ENCODE results near the gene SAFB2. TPM values are rescaled to one million over a fixed set of nuclear protein-coding genes. Genes with fewer than 3 reads are reported as not detected.

Gene SAFB2
- total RNA-seq, 4 donors from 2014 or later: 22.9 to 105 (median 28.8) TPM

GRCh38 chr19:5595745-5596144 is 26.8 kb downstream of the SAFB2 start:
- peaks cover 100% of the 10 kb centered on the region for H3K36me3 ChIP-seq
- no peaks in the 10 kb centered on the region for H3K27me3 ChIP-seq
- TF ChIP-seq POLR2AphosphoS5 (IDR thresholded peaks at IDR 0.05) (no peak), CTCF (IDR thresholded peaks at IDR 0.05) (no peak), POLR2A (IDR thresholded peaks at IDR 0.05) (no peak), EP300 (IDR thresholded peaks at IDR 0.05) (no peak)
- no peak overlapping the region for H3K27ac ChIP-seq
- H3K9me3 ChIP-seq: no peaks in the 10 kb centered on the region
- H3K4me1 ChIP-seq: no peaks in the 10 kb centered on the region
- H3K4me3 ChIP-seq: no peak overlapping the region
- WGBS: 90% methylated on average over 5 of the region's 9 CpGs
- no peak for DNase-seq (ENCODE audit: low spot score in 2 of 2)

- Histone ChIP-seq H3K9me3 (no peaks in the 10 kb centered on the region), H3K36me3 (peaks cover 100% of the 10 kb centered on the region)
- TF ChIP-seq POLR2A (IDR thresholded peaks at IDR 0.05) (no peak), POLR2AphosphoS5 (IDR thresholded peaks at IDR 0.05) (no peak), EP300 (IDR thresholded peaks at IDR 0.05) (no peak)
These were observed 27.4 kb downstream of the SAFB2 start for GRCh38 chr19:5595129-5595528.

GRCh38 chr19:5594521-5594950 is 28.0 kb downstream of the SAFB2 start:
- Histone ChIP-seq H3K27ac (no peak overlapping the region), H3K4me1 (no peaks in the 10 kb centered on the region), H3K4me3 (no peak overlapping the region), H3K36me3 (peaks cover 100% of the 10 kb centered on the region), H3K27me3 (no peaks in the 10 kb centered on the region), H3K9me3 (no peaks in the 10 kb centered on the region)
- TF ChIP-seq CTCF (IDR thresholded peaks at IDR 0.05) (no peak), POLR2AphosphoS5 (IDR thresholded peaks at IDR 0.05) (no peak), EP300 (IDR thresholded peaks at IDR 0.05) (no peak), POLR2A (IDR thresholded peaks at IDR 0.05) (no peak)
- 94% methylated on average over 7 of the region's 7 CpGs for WGBS
- DNase-seq (ENCODE audit: low spot score in 2 of 2): no peak

More at GRCh38 chr19:5595129-5595528, 27.4 kb downstream of the SAFB2 start:
- Histone ChIP-seq H3K4me1 (no peaks in the 10 kb centered on the region), H3K4me3 (no peak overlapping the region), H3K27ac (no peak overlapping the region), H3K27me3 (no peaks in the 10 kb centered on the region)
- DNase-seq (ENCODE audit: low spot score in 2 of 2): no peak
- WGBS: 90% methylated on average over 14 of the region's 18 CpGs

GRCh38 chr19:5593343-5594255 is 29.0 kb downstream of the SAFB2 start:
- no peak overlapping the region for H3K4me3 ChIP-seq
- WGBS: 94% methylated on average over 61 of the region's 67 CpGs
- H3K9me3 ChIP-seq: no peaks in the 10 kb centered on the region
- peaks cover 100% of the 10 kb centered on the region for H3K36me3 ChIP-seq
- no peaks in the 10 kb centered on the region for H3K27me3 ChIP-seq
- no peaks in the 10 kb centered on the region for H3K4me1 ChIP-seq
- no peak for TF ChIP-seq POLR2A (IDR thresholded peaks at IDR 0.05)
- TF ChIP-seq POLR2AphosphoS5 (IDR thresholded peaks at IDR 0.05): no peak
- no peak for TF ChIP-seq EP300 (IDR thresholded peaks at IDR 0.05)
- TF ChIP-seq CTCF (IDR thresholded peaks at IDR 0.05): no peak
- no peak for DNase-seq (ENCODE audit: low spot score in 2 of 2)
- H3K27ac ChIP-seq: no peak overlapping the region

DNA sequence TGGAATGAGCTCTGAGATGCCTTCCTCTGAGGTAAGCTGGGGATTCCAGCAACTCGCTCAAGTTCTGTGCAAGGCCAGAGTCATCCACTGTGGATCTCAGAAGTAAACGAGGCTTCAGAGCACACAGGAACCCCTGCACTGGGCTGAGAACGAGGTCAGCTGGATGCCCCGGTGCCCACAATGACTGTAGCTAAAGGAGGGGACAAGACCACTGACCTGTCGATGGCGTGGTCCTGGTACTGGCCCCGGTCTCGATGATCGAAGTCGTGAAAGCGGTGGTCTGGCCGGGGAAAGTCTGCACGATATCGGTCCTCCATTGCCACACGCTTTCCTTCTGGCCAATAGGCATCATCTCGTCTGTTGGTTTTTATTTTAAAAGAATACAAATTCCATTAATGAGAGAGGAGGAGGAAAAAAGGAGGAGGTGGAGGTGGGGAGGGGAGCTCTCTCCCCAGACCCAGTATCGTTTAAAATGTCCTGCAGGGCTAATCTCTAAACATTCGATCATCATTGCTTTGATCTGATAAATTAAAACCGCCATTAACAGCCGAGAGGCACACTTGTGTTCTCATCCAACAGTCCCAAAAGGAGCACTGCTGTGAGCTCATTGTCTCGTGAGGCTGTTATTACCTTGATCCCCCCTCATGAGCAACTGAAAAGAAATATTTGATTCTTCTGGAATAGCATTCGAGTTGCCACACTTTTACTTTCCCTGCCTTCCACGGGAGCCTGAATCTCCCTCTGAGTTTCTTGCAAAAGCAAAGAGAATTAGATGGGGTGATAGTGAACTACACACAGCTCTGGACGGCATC is 29.8 kb downstream of the SAFB2 start:
- H3K9me3 ChIP-seq: no peaks in the 10 kb centered on the region
- no peak overlapping the region for H3K4me3 ChIP-seq
- H3K36me3 ChIP-seq: peaks cover 100% of the 10 kb centered on the region
- WGBS: 92% methylated on average over 24 of the region's 24 CpGs
- H3K4me1 ChIP-seq: no peaks in the 10 kb centered on the region
- no peak for DNase-seq (ENCODE audit: low spot score in 2 of 2)
- H3K27ac ChIP-seq: no peak overlapping the region
- no peaks in the 10 kb centered on the region for H3K27me3 ChIP-seq
- no peak for TF ChIP-seq CTCF (IDR thresholded peaks at IDR 0.05)
- no peak for TF ChIP-seq POLR2AphosphoS5 (IDR thresholded peaks at IDR 0.05)
- no peak for TF ChIP-seq EP300 (IDR thresholded peaks at IDR 0.05)
- TF ChIP-seq POLR2A (IDR thresholded peaks at IDR 0.05): no peak
